IMR-90 (cell line): ENCODE results near the gene FGF3. TPM values are rescaled to one million over a fixed set of nuclear protein-coding genes. Genes with fewer than 3 reads are reported as not detected.

ENCODE experiments used
- ATAC-seq: fragments of 200-7000 bp; cut with Tn5 transposase; 2 replicates; pipeline ENCODE4 v1.9.1; 2020; ENCODE audit warnings: low read depth, mild to moderate bottlenecking, moderate library complexity
- BruUV-seq: library from RNA; stranded (reverse); fragments of 400-500 nt; replicated peaks from 2 replicates; lab custom pipeline; 2021; lab: Mats Ljungman, UMichigan
- CTCF ChIA-PET: fragments of 300-600 bp; formaldehyde crosslinking; extraction: SDS; loops from one replicate; lab custom pipeline; 2021; ENCODE audit warnings: antibody characterized with exemption; lab: Yijun Ruan, JAX
- POLR2A ChIA-PET: fragments of 300-600 bp; sonication (Branson Sonifier 250); formaldehyde crosslinking; loops from one replicate; lab custom pipeline; 2022; ENCODE audit warnings: antibody characterized with exemption; ENCODE audit not compliant: unreplicated experiment; lab: Charles Lee
- DNase-seq: peaks from one replicate; pipeline ENCODE4 v3.0.0; 2013
- H2AFZ ChIP-seq: replicated peaks from 2 replicates; pipeline ENCODE3; 2013; ENCODE audit warnings: low read length, mild to moderate bottlenecking; ENCODE audit not compliant: poor library complexity
- H2AK5ac ChIP-seq: 2 replicates; pipeline ENCODE4 v1.6.1; 2013; ENCODE audit warnings: low read depth, low read length, inconsistent platforms
- H2AK9ac ChIP-seq: replicated peaks from 2 replicates; pipeline ENCODE3; 2013; ENCODE audit warnings: mild to moderate bottlenecking, low read depth, low read length, moderate library complexity; ENCODE audit not compliant: poor library complexity
- H2BK120ac ChIP-seq: 2 replicates; pipeline ENCODE4 v1.6.1; 2013; ENCODE audit warnings: low read depth, low read length, inconsistent platforms
- H2BK15ac ChIP-seq: 3 replicates; pipeline ENCODE4 v1.6.1; 2013; ENCODE audit warnings: low read depth, low read length, inconsistent platforms
- H2BK20ac ChIP-seq: 2 replicates; pipeline ENCODE4 v1.6.1; 2013; ENCODE audit warnings: low read depth, mild to moderate bottlenecking, inconsistent platforms, low read length, moderate library complexity
- H2BK5ac ChIP-seq: 2 replicates; pipeline ENCODE4 v1.6.1; 2013; ENCODE audit warnings: mild to moderate bottlenecking, low read depth, low read length, inconsistent platforms; ENCODE audit not compliant: poor library complexity, severe bottlenecking
- H3K14ac ChIP-seq: replicated peaks from 2 replicates; pipeline ENCODE4 v1.6.1; 2013; ENCODE audit warnings: low read depth, low read length, inconsistent platforms
- H3K18ac ChIP-seq: 2 replicates; pipeline ENCODE4 v1.6.1; 2013; ENCODE audit warnings: low read depth, low read length, control low read depth
- H3K23ac ChIP-seq: 2 replicates; pipeline ENCODE4 v1.6.1; 2013; ENCODE audit warnings: low read depth, low read length, inconsistent platforms
- H3K27ac ChIP-seq: 2 replicates; pipeline ENCODE4 v1.5.1; 2013; ENCODE audit warnings: mild to moderate bottlenecking, control low read depth, low read length; ENCODE audit not compliant: insufficient read depth
- H3K27me3 ChIP-seq: 2 replicates; pipeline ENCODE4 v1.6.1; 2013; ENCODE audit warnings: low read length; ENCODE audit not compliant: control insufficient read depth, insufficient read depth
- H3K36me3 ChIP-seq: 2 replicates; pipeline ENCODE4 v1.6.1; 2013; ENCODE audit warnings: low read length, mixed read lengths; ENCODE audit not compliant: control insufficient read depth, insufficient read depth
- H3K4ac ChIP-seq: 2 replicates; pipeline ENCODE4 v1.6.1; 2013; ENCODE audit warnings: low read depth, low read length, inconsistent platforms
- H3K4me1 ChIP-seq: 2 replicates; pipeline ENCODE4 v1.6.1; 2013; ENCODE audit warnings: low read length, mixed read lengths; ENCODE audit not compliant: control insufficient read depth, insufficient read depth
- H3K4me2 ChIP-seq: 2 replicates; pipeline ENCODE4 v1.6.1; 2013; ENCODE audit warnings: low read depth, mild to moderate bottlenecking, control low read depth, low read length, moderate library complexity
- H3K4me3 ChIP-seq: 2 replicates; pipeline ENCODE4 v1.5.1; 2013; ENCODE audit warnings: low read depth, mild to moderate bottlenecking, control low read depth, low read length, moderate library complexity; ENCODE audit not compliant: insufficient read depth
- H3K56ac ChIP-seq: 2 replicates; pipeline ENCODE4 v1.6.1; 2013; ENCODE audit warnings: low read length, inconsistent platforms; ENCODE audit not compliant: insufficient read depth; ENCODE audit errors: extremely low read depth
- H3K79me1 ChIP-seq, 2 experiments: 2 replicates each; pipeline ENCODE4 v1.6.1; 2013; ENCODE audit warnings: low read length in 2 of 2, inconsistent platforms in 1 of 2, low read depth in 1 of 2
- H3K9ac ChIP-seq: 2 replicates; pipeline ENCODE4 v1.6.1; 2013; ENCODE audit warnings: low read depth, low read length, control low read depth
- H3K9me1 ChIP-seq: 2 replicates; pipeline ENCODE4 v1.6.1; 2013; ENCODE audit warnings: low read length, inconsistent platforms; ENCODE audit not compliant: insufficient read depth
- H3K9me3 ChIP-seq: 2 replicates; pipeline ENCODE4 v1.6.1; 2013; ENCODE audit warnings: low read length; ENCODE audit not compliant: control insufficient read depth, insufficient read depth
- H4K20me1 ChIP-seq: 2 replicates; pipeline ENCODE4 v1.6.1; 2013; ENCODE audit warnings: low read length, inconsistent platforms; ENCODE audit not compliant: insufficient read depth
- H4K5ac ChIP-seq: 2 replicates; pipeline ENCODE4 v1.6.1; 2013; ENCODE audit warnings: mild to moderate bottlenecking, low read depth, low read length, control low read depth
- H4K8ac ChIP-seq, 2 experiments: 2 replicates each; pipeline ENCODE4 v1.6.1; 2013; ENCODE audit warnings: low read depth in 2 of 2, low read length in 2 of 2, control low read depth in 1 of 2, inconsistent platforms in 1 of 2
- H4K91ac ChIP-seq: 2 replicates; pipeline ENCODE4 v1.6.1; 2013; ENCODE audit warnings: low read depth, low read length, inconsistent platforms; ENCODE audit not compliant: insufficient read depth
- NFE2L2 ChIP-seq: fragments of 150-350 bp; IDR thresholded peaks from 2 replicates; pipeline ENCODE4 v1.6.1; 2016; ENCODE audit warnings: low read depth, mild to moderate bottlenecking, low read length
- WGBS, 2 experiments: methylation state at CpG; one replicate each; pipeline versions ENCODE4 v1.1.5 to v1.1.7; 2013; ENCODE audit warnings: missing lambda C conversion rate in 2 of 2; ENCODE audit not compliant: insufficient read length in 1 of 2; ENCODE audit errors: extremely low coverage in 2 of 2; 5-methylcytosine and 5-hydroxymethylcytosine counted together
- dilution Hi-C: fragments of 300-500 bp; cut with HindIII; formaldehyde crosslinking; loops from one replicate; pipeline ENCODE4 v1.14.3; 2018; ENCODE audit warnings: low sequenced_read_pairs; ENCODE audit not compliant: unreplicated experiment
- in situ Hi-C: fragments of 300-500 bp; cut with MboI; formaldehyde crosslinking; loops from 3 replicates; pipeline ENCODE4 v1.14.3; 2019; ENCODE audit warnings: low sequenced_read_pairs, inconsistent platforms, mixed read lengths
- intact Hi-C: fragments of 100-400 bp; cut with micrococcal nuclease; formaldehyde crosslinking; loops from 2 replicates; pipeline ENCODE4 v1.10.0; 2022
- polyA plus RNA-seq, 3 experiments: library from polyadenylated mRNA; depleted of rRNA; stranded (reverse); fragments of >200 nt; gene quantifications; 2 replicates each; pipeline ENCODE4 v1.2.3, GENCODE V29; 2012; ENCODE audit warnings: low replicate concordance in 1 of 3
- total RNA-seq: library from RNA; depleted of rRNA; stranded (reverse); fragments of >200 nt; gene quantifications from 2 replicates; pipeline ENCODE4 v1.2.3, GENCODE V29; 2012

Gene FGF3
- total and polyA plus RNA-seq, 2 of the 4 experiments (the other 2 are of a cell fraction): not detected

DNA sequence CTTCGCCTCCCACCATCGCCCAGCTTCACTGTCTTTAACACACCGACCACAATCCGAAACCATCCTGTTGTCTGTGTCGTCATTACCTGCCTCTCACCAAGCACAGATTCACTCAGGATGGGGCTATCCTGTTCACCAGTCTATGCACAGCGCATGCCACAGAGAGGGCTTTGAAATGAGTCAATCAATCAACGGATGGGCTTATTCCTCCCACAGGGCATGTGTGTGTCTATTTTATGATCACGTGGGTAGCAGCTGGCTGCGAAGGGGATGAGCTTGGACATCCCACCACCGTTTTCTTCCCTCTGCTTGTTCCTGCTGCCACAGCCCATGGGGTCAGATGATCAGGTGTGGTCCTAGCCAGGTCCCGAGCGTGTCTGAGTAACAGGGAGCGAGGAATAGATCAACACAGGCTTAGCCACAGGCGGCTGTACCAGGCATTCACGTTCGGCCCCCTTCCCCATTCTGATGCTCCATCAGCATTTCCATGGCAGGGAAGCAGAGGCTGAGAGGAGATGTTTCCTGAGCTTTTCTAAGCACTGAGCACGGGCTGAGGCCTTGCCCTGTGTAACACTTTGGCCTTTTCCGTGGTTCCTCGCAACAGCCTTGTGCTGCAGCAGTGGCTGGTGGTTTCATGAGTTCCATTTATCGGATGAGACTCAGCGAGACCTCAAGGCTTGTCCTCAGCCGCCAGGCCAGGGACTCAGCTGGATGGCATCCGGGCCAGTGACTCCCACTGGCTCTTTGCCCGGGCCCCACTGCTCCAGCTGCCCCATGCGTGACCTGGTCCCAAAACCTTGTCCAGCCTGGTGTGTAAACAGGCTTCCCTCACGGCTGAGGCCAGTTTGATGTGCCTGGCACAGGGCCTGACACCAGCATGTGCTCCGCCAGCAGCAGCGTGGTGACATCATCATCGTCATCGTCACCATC lies 48.1 kb upstream of the FGF3 start:
- no peak overlapping the region for H3K27ac ChIP-seq
- no peak overlapping the region for H3K4me3 ChIP-seq
- 73% methylated on average over 17 of the region's 30 CpGs; no CpG with 5 or more reads in 1 of the 2 experiments for WGBS, 2 experiments
- H3K23ac ChIP-seq: no peak overlapping the region
- no peaks in the 10 kb centered on the region for H3K79me1 ChIP-seq
- ATAC-seq: no peak
- H4K20me1 ChIP-seq: no peaks in the 10 kb centered on the region
- H3K4me2 ChIP-seq: no peak overlapping the region
- no TSS peak for BruUV-seq
- intact Hi-C loops: no loop called here
- no peak overlapping the region for H3K56ac ChIP-seq
- H3K4me1 ChIP-seq: peaks cover 2% of the 10 kb centered on the region; the same call in 1 of the 2 replicates
- in situ Hi-C loops: no loop called here
- H2BK120ac ChIP-seq: no peak overlapping the region
- no peak for TF ChIP-seq NFE2L2
- H3K9ac ChIP-seq: no peak overlapping the region
- no peak overlapping the region for H2BK15ac ChIP-seq
- H4K8ac ChIP-seq: no peak overlapping the region
- dilution Hi-C loops: no loop called here
- no peak overlapping the region for H3K18ac ChIP-seq
- H3K9me1 ChIP-seq: peaks cover 6% of the 10 kb centered on the region; the same call in 1 of the 2 replicates
- H4K91ac ChIP-seq: no peak overlapping the region
- H3K4ac ChIP-seq: no peak overlapping the region
- H3K36me3 ChIP-seq: no peaks in the 10 kb centered on the region
- no peak overlapping the region for H2BK20ac ChIP-seq
- H2AK9ac ChIP-seq: peak overlapping the region; percentile 66
- peaks cover 48% of the 10 kb centered on the region for H3K27me3 ChIP-seq
- no peak overlapping the region for H3K14ac ChIP-seq
- 0 out of 2 replicates have a peak overlapping the region, but pooled peaks have one; percentile 14 for H2AK5ac ChIP-seq
- ChIA-PET POLR2A (no interaction called here), CTCF (no interaction called here)
- DNase-seq: peak; percentile 53
- no peaks in the 10 kb centered on the region for H3K9me3 ChIP-seq
- H2BK5ac ChIP-seq: no peak overlapping the region
- H4K5ac ChIP-seq: no peak overlapping the region
- peak overlapping the region; percentile 70 for H2AFZ ChIP-seq
